Tibial nerve (tissue), 3 donors: ENCODE measurements around the gene CDH22.

Experiments
- CTCF ChIP-seq, 5 experiments: fragments of 200-600 bp in 3 of 5; fragments of 450-650 bp in 2 of 5; sonication (generic) in 3 of 5; IDR thresholded peaks; one replicate each; pipeline ENCODE4 v1.5.1; 2016 to 2019; ENCODE audit warnings: antibody characterized with exemption in 5 of 5, mild to moderate bottlenecking in 3 of 5, moderate library complexity in 2 of 5
- POLR2A ChIP-seq, 2 donors: fragments of 450-650 bp; IDR thresholded peaks; one replicate each; pipeline ENCODE4 v1.6.1; 2017; ENCODE audit warnings: antibody characterized with exemption in 2 of 2, mild to moderate bottlenecking in 2 of 2, moderate library complexity in 2 of 2

- TF ChIP-seq POLR2A (IDR thresholded peaks at IDR 0.05) (no peak), CTCF (IDR thresholded peaks at IDR 0.05) (no peak)
Measured at GRCh38 chr20:46354207-46354555, 45.9 kb upstream of the CDH22 start.
